ENCODE data around the gene PTPRD.
A peak's percentile ranks its signal among the peaks of the same experiment; 100 is the strongest.

PTPRD gene

DNA sequence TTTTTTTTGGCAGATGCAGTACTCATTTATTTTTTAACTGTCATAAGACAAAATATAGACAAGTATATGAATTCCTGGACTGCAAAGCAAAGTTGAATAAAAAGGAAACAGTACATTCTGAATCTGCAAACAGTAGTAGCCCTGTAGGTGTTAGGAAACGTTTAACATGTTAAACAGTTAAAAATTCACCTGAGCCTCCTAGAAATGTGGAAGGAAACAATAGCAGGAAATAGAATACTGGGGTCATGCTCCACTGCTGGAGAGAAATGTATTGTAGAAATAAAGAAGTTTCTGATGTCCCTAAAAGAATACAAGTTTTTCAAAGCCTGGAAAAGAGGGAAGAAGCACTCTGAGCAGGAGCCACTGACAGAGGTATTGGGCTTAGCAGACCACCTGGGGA is 866.0 kb downstream of the PTPRD start:
- no peak for DNase-seq

DNA sequence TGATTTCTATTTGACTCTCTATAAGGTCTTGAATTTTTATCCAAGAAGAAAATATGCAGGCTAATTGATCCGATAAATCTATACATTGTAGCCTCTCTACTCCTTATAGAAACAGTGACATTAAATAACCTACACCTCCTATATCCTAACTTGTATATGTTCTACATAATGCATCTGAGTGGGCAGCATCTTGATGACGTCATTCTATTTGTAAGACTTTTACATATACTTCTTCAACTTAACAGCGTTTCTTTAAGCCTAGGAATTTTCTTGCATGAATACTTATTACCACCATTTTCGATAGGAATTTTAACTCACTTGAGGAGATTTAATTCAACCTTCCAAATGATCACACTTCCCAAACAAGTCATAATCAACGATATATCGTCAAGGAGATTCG is 869.0 kb downstream of the PTPRD start:
- no peak for DNase-seq

DNA sequence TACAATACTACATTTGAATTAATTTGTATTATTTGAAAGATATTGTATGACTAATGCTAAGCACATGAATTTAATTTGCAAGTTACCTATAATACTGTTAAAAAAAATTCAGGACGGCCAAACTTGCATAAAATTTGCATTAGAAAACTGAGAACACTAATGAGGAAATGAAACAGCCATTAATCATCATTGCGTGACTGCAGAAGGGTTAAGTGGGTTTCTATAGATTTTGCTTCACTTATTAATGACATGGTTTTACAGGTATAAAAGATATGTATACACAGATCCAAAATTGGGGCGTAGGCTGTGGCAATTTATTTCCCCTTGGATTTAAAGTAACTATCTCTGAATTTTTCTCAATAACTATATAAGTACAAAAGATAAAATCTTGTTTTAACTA is 882.6 kb downstream of the PTPRD start:
- peak; percentile 43 to 57 for DNase-seq

DNA sequence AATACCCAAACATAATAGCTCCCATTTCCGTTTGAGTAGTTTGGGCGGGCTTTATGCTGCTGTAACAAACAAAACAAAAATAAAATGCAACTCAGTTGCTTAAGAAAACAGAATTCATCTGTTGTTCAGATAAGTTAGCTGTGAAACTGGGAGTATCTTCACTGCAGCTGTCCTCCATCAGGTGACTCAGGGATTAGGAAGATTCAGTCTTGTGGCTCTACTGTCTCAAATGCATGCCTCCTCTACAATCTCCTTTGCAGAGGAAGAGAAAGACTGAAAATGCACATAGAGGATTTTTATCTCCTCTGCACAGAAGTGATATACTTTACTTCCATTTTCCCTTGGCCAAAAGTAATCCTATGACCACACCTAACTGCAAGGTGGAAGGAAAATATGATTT is 883.7 kb downstream of the PTPRD start:
- DNase-seq = no peak

DNA sequence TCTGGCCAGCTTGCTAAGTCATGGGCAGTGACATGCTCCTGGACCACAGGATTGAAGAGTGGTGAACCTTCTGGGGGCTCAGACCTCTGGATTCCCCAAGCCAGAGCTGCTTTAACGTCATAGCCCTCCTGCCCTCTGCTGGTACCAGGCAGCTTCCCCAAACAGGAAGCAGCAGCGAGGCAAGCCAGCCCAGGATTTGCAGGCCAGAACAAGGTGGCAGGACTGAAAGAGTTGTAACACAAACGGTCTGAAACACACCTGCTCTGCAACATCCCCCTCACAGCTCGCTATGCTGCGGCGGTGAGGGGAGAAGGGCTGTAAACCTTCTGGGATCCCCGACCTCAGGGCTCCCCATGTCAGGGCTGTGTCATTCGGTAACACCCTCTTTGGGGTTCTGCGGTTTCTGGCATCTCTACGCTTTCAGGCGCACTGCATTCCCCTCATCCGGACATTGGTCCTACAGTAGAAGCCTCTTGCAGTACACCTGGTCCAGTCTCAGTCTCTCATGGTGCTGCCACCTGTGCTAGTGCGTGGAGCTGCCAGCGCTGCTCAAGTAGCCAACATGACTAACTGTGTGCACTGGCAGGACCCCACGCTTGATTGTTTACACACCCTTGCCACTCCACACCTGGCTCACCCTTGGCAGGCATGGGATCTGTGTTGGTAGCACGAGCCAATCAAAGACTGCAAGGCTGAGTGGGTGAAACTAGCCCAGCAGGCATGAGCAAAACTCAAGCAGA is 893.3 kb downstream of the PTPRD start:
- DNase-seq = no peak

DNA sequence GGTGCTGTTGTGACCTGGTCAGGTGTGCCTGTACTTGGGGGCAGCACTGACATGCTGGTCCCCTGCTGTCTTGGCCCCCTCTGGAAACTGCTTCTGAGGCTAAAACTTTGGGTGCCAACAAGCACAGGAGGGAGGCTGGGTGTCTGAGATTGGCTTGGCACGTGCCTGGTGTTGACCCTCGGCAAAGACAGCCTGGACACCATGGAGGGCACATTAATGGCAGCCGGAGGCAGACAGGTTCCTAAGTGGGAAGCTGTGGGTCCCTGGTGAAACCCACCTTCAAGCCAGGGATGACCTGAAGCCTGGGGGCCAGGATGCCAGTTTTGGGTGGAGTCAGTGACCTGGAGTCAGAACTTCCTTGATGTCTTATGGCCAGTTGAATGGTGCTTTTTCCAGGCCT is 894.1 kb downstream of the PTPRD start:
- no peak for DNase-seq

DNA sequence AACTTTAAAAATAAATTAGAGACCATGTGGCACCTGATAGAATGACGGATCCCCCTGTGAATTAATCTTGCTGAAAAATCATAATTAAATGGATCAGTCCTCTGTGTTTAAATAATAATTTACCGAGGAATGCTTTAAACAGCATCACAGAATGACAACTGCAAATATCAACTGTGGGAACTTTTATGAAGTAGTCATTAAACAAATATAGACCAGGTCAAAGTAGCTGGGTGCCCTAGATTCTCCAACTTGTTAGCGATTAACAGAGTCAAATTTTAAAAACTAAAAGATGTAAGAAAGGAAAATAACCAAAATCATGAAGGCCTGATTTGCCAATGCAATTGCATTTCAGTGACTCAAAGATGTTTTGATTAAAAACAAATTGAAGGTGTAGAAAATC is 933.4 kb downstream of the PTPRD start:
- peak in 1 of 2 experiments; percentile 40 for DNase-seq

DNA sequence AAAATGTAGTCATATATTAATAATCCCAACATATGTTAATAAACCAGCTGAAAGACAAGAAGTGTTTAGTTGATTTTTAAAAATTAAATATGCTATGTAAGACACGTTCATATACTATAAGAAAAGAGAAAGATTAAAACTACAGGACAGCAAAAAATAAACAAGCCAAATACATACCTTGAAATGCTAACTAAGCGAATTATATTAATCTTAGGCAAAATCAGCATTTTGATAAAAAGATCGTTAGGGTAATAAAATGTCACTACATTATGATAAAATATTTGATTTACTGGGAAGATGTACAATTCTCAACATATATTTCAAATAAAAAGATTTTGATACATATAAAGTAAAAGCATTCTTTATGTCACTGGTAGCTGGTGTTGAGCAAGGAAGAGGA is 938.3 kb downstream of the PTPRD start:
- no peak for DNase-seq

DNA sequence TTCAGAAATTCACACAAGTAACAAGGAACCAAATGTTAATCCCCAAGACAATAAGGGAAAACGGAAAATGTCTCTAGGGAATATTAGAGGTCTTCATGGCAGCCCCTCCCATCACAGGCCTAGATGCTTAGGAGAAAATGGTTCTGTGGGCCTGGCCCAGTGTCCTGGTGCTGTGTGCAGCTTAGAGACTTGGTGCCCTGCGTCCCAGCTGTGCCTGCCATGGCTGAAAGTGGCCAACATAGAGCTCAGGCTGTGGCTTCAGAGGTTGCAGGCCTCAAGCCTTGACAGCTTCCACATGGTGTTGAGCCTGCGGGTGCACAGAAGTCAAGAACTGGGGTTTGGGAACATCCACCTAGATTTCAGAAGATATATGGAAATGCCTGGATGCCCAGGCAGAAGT is 942.3 kb downstream of the PTPRD start:
- no peak for DNase-seq

DNA sequence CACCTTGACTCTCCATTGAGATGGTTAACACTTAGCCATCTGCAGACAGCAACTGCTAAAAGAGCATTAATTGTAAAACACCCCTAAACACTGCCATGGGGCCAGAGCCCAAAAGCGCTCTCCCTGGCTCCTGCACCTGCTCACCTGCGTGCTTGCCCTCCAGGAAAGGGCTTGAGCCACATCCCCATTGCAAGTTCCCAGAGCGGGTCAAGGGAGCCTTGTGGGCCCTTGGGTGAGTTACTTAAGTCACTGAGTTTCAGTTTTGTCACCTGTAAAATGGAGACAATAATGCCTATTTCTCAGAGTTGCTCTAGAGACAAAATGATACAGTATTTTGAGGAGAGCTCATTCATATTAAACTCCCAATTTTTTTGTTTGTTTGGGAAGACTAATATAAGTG is 967.8 kb downstream of the PTPRD start:
- no peak for DNase-seq

DNA sequence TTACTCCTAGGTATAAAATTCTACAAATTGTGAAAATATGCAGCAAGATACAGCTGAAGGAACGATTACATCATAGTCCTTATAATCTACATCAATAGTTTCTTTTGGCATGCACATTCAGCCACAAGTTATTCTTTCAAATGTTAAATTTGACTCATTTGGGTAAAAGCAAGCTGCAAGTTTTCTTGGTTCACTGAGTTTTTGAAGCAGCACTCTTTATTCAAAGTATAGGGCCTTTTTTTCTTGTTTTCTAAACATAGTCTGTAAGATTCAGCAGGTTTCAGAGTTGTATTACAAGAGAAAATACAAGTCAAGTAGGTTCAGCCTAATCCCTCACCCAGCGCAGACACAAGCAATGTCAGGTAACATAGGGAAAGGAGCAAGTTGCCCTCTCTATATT is 981.5 kb downstream of the PTPRD start:
- no peak for DNase-seq

DNA sequence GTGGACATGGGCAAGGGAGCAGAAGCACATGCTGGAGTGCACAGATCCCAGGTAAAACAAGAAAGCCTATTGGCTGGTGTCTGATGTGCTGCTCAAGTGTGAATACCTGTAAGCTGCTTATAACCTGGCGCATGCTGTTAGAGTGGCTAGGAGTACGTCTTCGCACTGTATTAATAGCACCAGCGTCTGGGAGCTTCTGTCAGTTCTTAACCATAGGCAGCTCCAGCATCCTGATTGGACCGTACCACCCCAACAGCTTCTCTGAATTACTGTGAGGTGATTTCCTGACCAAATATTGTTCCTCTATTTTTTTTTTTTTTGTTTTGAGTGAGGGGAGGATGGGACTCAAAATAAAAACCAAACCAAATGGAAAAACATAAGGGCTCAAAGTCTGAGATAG is 987.6 kb downstream of the PTPRD start:
- no peak for DNase-seq

DNA sequence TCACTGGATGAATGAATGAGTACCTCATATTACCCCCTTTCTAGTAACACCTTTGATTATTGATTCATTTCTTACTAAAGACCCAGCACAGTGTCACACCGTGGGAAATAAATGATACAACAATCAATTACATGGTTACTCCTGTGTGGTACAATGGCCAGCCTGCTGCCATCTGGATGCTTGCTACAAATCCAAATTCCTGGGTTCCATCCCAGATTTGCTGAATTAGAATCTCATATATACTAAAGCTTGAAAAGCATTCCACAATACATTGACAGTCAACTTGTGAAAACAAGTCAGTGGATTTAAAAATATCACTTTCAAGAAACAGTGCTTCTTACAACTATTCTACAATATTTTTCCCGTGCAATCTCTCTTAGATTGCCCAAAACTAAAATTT is 989.3 kb downstream of the PTPRD start:
- no peak for DNase-seq

DNA sequence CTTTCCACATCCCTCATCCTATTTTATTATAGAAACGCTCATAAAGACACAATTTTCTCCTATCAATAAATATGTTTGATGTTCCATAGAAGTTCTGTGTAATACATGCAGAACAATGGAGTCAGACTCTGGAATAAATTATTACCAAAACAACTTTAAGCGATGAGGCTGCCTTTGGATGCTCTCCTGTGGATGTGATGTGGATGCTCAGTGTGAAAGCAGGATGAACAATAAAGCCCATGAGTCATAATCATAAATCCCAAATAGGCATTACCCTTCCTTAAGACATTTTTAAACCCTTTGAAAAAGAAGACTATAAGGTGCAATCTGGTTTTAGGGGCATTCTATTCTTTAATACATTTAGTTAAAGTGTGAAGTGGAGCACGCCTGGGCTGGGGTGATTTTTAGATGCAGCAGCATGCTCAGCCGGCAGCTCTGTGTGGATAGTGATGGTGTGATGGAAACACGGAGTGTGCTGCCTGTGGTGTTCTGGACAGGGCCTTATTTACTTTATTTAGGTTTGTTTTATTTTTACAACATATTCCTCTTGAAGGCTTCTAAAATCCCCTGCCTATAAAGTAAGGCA is 991.4 kb downstream of the PTPRD start:
- no peak for DNase-seq

DNA sequence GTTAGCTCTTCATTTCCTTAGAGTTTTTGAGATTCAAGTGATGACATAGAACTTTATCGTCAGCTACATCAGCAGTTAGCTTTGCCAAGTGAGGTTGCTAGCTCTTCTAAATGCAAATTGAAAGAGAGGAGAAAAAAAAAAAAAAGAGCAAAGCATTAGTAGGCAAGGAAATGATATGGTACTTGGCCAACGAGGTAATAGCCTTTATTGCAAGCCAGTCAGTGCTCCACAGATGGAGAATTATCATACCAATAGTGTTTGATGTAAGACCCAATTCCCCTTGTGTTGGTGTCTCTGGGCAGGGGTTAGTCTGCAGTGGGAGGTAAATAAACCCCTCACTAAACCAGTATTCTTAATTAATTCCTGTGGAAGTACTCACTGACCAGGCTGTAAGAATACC is 992.1 kb downstream of the PTPRD start:
- DNase-seq = no peak

DNA sequence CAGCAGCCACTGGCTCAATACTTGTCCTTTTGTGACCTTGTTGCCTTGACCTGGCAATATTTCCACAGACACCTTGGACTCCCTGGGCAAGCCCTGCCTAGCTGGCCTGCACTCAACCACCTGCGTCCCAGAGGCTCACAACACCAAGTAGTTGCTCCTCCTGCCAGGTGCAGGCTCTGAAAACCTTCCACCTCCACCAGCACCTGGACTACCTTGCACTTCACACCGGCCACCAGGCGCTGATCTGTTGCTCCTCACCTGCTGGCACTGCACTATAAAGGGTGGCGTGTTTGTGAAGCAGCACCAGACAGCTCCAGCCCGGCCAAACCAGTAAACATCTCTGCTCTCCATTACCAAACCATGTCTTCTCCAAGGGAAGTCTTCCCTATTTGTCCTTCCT is 997.7 kb downstream of the PTPRD start:
- no peak for DNase-seq

DNA sequence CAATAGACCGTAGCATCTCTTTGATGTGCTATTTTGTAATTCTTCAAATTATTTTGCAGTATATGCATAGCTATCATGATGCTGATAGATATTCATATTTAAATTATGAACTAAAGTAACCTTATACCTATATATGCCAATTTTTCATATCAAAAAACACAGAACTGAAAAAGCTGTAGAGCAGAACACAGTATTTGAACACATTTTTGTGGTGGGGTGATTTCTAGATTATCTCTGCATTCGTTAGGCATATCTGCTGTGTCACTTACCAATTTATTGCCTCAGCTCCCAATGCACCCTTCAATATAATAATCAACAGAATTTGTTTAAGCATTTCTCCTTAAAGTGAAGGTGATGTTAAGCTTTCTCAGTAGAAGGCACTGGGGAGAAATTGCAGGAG is 998.2 kb downstream of the PTPRD start:
- no peak for DNase-seq

DNA sequence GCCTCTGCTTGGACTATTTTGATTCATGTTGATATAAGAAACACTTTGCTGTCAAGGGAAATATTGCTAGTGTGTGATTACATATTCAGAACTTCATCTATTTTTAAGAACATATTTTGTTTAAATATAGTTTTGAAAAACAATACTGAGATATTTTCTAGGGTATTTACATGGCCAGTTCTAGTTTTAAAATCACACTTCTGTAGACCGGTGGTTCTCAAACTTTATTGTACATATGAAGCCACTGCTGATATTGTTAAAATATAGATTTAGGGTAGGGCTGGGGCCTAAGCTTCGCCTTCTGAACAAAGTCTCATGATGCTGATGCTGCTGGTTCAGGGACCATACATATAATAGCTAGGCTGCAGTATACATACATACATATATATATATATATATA is 1000.0 kb downstream of the PTPRD start:
- no peak for DNase-seq

DNA sequence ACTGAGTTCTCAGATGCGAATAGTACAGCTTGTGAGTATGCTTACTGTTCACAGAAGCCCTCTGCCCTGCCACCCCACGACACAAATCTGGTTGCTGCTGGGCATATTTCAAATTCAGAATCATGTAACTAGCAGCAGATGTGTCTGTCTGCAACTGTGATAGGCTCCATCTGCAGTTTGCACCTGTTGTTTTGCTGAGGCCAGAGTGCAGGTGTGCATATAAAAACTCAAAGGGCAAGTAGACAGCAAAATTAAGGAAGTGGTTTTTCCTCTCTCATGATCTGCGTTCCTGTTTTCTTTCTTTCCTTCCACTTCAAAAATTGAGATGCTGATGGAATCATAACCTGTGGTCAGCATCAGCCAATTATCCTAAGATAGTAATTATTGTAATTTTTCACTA is 1000.5 kb downstream of the PTPRD start:
- peak; percentile 74 to 80 for DNase-seq

DNA sequence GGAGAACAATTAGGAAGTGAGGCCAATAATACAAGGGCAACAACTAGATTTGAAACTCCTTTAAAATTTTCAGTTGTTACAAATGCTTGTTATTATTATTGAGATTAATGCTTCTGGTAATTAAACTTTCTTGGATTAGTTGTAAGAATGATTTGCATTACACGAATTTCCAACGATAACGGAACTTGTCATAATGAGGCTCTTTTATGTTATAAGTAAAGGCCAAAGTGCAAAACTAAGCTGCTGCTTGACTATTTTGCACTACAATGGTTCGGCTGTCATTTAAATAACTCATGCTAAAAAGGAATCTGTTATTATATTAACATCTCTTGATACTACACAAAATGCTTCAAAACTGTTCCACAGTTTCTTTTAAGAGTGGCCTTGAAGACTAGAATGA is 1007.1 kb downstream of the PTPRD start:
- DNase-seq = no peak

DNA sequence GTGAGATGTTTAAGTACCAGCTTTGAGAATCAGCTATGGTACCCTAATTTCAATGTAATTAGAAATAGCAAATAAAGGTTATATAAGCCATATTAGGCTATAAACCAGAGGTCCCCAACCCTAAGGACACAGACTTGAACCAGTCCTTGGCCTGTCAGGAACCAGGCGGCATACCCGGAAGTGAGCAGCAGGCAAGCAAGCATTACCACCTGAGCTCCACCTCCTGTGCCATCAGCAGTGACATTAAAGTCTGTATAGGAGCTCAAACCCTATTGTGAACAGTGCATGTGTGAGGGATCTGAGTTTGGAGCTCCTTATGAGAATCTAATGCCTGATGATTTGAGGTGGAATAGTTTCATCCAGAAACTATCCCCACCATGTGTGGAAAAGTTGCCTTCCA is 1009.5 kb downstream of the PTPRD start:
- no peak for DNase-seq

DNA sequence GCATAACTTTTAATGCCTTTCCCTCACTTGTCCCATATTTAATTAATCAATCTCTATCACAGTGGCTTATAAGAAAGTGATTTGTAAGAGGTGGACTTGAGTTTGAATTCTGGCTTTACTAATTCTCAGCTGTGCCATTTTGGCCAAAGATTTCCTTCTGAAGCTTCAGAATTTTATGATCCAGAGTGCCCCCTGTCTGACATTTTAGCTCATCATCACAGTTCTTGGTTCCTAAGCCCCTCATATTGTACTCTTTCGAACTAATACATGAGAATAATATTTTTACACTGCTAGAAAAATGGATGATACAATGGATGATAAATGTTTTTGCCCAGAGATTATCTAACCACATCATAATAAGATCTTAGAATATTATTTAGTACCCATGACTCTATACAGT is 1014.1 kb downstream of the PTPRD start:
- DNase-seq = peak in 1 of 2 experiments; percentile 27

DNA sequence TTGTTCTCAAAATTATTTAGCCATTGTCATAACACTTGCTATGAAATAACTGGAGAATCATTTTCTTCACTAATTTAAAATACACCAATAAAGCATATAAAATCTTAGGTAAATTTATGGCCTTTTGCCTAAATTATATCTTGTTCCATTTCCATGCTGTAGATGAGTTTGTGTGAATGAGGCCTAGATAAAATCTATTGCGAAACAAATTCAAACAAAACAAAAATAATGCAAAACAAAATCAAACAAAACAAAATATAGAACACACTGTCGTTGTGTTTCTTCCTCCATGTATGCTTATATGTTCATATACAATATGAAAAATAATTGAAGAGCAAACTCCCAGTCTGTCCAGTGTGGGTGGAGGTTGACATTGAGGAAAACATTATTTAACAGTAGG is 1020.7 kb downstream of the PTPRD start:
- DNase-seq = no peak

DNA sequence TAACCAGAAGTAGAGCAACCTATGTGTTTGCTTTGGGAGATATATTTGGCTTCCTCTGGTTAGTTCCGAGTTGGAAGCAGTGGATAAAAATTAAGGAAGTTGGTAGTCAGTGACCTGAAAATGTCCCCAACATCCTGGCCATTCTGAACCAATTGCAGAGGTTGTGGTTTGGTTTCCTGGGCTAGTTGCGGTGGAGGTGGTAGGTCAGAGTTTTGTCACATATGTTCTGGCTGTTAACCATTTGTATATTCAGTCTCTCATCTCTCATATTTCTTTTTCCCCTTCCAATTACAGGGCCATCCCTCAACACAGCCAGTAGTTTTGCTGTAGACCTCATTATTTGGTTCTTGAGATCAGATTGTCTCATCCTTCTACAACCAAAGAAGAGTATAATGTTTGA is 1026.9 kb downstream of the PTPRD start:
- no peak for DNase-seq

DNA sequence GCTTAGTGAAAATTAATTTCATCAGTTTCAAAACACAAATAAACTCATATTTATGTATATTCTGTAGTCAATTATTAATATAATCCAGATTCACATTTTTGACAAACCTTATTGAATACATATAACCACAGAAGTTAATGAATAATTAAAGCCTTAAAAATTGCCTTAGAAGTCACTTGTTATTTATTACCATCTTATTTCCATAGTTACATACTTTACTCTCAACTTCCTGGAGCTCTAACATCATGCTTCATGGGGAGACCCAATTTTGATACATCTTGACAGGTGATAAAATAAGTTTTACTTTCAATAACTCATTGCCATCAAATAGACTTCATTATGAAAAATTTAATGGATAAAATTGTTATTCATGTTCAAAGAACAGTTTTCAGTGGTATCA is 1038.7 kb downstream of the PTPRD start:
- DNase-seq = no peak
